Measurements from ENCODE around the gene DLG1. TPM values are rescaled to one million over a fixed set of nuclear protein-coding genes. Genes with fewer than 3 reads are reported as not detected.

Gene DLG1
- total RNA-seq, 4 donors from 2014 or later = 103 to 150 (median 122) TPM

DNA sequence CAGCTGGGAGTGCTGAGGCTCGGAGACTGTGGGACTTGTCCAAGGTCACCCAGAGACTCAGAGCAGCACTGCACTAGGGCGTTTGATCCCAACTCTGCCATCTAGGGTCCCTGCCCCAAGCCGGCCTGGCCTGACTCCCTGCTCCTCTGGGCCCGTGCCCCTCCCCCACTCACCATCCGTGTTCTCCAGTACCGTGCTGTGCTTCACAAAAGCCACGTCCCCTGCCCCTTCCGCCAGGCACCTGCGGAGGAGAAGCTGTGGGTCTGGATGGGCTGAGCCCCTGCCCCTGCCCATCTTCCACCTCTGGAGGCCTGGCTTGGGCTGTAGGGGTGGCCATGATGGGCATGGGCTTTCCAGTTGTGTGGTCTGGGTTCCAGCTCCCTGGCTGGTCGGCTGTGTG is 277.2 kb downstream of the DLG1 start:
- no peak overlapping the region for H3K4me3 ChIP-seq
- H3K36me3 ChIP-seq = no peaks in the 10 kb centered on the region
- TF ChIP-seq, protein P1, sequence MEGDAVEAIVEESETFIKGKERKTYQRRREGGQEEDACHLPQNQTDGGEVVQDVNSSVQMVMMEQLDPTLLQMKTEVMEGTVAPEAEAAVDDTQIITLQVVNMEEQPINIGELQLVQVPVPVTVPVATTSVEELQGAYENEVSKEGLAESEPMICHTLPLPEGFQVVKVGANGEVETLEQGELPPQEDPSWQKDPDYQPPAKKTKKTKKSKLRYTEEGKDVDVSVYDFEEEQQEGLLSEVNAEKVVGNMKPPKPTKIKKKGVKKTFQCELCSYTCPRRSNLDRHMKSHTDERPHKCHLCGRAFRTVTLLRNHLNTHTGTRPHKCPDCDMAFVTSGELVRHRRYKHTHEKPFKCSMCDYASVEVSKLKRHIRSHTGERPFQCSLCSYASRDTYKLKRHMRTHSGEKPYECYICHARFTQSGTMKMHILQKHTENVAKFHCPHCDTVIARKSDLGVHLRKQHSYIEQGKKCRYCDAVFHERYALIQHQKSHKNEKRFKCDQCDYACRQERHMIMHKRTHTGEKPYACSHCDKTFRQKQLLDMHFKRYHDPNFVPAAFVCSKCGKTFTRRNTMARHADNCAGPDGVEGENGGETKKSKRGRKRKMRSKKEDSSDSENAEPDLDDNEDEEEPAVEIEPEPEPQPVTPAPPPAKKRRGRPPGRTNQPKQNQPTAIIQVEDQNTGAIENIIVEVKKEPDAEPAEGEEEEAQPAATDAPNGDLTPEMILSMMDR (IDR thresholded peaks at IDR 0.05) = no peak
- TF ChIP-seq POLR2A (IDR thresholded peaks at IDR 0.05) = no peak
- no peak for DNase-seq
- no peak overlapping the region for H3K27ac ChIP-seq
- H3K27me3 ChIP-seq = peaks cover 0 to 33% (median 0%) of the 10 kb centered on the region in 4 donors
- no peaks in the 10 kb centered on the region for H3K9me3 ChIP-seq
- intact Hi-C loops (cut with DNase I) = no loop called here
- 45 to 80% methylated on average over 1 to 6 of the region's 10 CpGs for WGBS, 2 donors
- peaks cover 0 to 6% (median 0%) of the 10 kb centered on the region in 3 donors for H3K4me1 ChIP-seq

DNA sequence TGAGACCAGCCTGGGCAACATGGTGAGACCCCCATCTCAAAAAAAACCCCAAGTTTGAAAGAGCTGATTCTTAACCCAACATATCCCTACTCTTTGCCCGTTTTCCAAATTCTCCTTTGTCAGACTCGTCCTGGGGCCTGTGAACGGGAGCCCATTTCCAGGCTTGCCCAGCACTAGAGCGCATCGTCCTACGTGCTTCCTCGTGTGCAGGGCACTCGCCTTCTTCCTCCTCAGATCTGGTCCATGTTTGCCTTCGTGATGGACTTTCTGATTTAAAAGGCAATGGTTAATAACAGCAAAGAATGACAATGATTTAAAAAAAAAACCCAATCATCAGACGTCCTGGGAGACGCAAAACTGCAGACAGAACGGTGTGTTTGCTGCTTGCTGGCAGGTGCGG is 278.9 kb downstream of the DLG1 start:
- peaks cover 0 to 6% (median 0%) of the 10 kb centered on the region in 3 donors for H3K4me1 ChIP-seq
- H3K9me3 ChIP-seq = no peaks in the 10 kb centered on the region
- no peaks in the 10 kb centered on the region for H3K36me3 ChIP-seq
- H3K4me3 ChIP-seq = no peak overlapping the region
- 83 to 88% methylated on average over 11 to 13 of the region's 13 CpGs for WGBS, 2 donors
- intact Hi-C loops (cut with DNase I) = no loop called here
- TF ChIP-seq, protein P1 (IDR thresholded peaks at IDR 0.05) = no peak
- TF ChIP-seq POLR2A (IDR thresholded peaks at IDR 0.05) = no peak
- H3K27me3 ChIP-seq = peaks cover 0 to 33% (median 0%) of the 10 kb centered on the region in 4 donors
- H3K27ac ChIP-seq = no peak overlapping the region
- DNase-seq = no peak

DNA sequence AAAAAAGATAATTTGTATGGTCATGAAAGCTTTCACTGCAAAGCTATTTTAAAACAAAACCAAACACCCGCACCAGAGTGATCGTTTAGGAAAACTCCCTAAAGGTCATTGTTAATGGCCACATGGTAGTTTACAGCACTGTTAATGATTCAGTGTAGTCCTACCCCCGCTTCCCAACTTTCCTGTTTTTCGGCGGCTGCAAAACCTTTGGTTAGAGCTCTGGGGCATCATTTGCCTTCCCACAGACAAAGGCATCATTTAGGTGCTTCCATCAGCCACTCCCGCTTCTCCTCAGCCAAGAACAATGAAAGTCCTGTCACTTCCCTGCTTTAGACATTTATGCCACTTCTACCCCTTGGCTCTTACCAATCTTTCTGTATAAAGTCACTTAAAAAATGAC is 279.4 kb downstream of the DLG1 start:
- H3K27me3 ChIP-seq = peaks cover 0 to 28% (median 0%) of the 10 kb centered on the region in 4 donors
- no peak overlapping the region for H3K27ac ChIP-seq
- intact Hi-C loops (cut with DNase I) = no loop called here
- DNase-seq = no peak
- H3K36me3 ChIP-seq = no peaks in the 10 kb centered on the region
- 54 to 60% methylated on average over 6 of the region's 6 CpGs for WGBS, 2 donors
- H3K4me1 ChIP-seq = peaks cover 0 to 6% (median 0%) of the 10 kb centered on the region in 3 donors
- TF ChIP-seq POLR2A (IDR thresholded peaks at IDR 0.05) = no peak
- TF ChIP-seq, protein P1 (IDR thresholded peaks at IDR 0.05) = no peak
- H3K4me3 ChIP-seq = no peak overlapping the region
- no peaks in the 10 kb centered on the region for H3K9me3 ChIP-seq

DNA sequence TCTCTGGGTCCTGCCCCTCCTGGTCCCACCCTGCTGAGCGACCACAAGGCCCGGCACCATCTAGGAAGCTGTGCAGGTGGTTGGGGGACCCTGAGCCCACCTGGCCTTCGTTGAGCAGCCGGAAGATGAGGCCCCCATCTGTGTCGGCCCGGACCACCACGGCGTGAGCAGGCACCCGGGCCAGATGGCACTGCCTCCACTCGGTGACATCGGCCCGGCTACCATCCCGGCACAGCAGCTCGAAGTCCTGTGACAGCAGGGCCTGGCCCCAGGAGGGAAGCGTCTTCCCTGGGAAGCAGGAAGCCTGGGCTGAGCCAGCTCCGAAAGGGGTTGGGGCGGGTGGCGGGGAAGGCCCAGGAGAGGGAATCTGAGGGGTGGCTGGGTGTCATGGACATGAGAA is 281.4 kb downstream of the DLG1 start:
- H3K27me3 ChIP-seq = peaks cover 0 to 8% (median 0%) of the 10 kb centered on the region in 4 donors
- H3K27ac ChIP-seq = no peak overlapping the region
- no peaks in the 10 kb centered on the region for H3K4me1 ChIP-seq
- no peak for DNase-seq
- 94 to 100% methylated on average over 1 to 3 of the region's 18 CpGs for WGBS, 2 donors
- intact Hi-C loops (cut with DNase I) = no loop called here
- no peaks in the 10 kb centered on the region for H3K36me3 ChIP-seq
- TF ChIP-seq, protein P1 (IDR thresholded peaks at IDR 0.05) = no peak
- no peak for TF ChIP-seq POLR2A (IDR thresholded peaks at IDR 0.05)
- no peaks in the 10 kb centered on the region for H3K9me3 ChIP-seq
- no peak overlapping the region for H3K4me3 ChIP-seq

DNA sequence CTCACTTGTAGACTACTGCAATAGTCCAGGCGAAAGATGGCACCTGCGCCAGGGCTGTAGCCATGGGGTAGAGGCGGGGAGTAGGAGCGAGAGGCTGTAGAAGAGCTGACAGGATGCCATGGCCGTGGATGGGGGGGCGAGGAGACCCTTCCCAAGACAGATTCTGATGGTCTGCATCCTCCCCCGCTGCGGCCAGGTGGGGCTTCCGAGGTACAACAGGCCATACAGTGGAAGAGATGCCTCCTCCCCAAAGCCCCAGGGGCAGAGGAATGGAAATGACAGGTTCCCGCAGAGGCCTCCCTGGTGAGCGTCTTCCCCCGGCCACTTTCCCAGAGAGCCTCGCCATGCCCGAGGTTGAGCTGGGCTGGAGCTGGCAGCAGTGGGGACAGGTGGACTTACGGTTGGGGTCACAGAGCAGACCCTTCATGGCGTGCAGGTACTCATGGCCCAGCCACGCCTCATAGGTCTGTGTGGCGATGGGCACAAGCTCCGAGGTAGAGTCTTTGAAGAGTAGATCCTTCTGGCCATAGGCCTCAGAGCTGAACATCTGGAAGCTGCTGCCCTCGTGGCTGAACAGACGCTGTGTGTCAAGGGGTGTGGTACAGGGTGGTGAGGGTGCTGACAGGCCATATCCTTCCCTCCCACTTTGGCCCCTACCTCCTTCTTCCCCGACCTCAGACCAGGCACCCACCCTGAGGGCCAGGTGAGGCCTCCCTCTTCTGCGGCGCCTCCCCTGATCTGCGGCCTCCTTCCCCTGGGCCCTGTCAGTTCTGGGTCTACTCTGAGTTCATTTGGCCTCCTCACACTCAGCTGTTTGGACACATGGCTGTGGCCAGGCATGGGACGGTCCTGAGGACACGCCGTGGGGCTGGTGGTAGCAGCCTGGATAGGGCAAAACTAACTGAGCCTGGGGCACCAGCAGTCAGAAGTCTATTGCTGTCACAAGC is 282.3 kb downstream of the DLG1 start:
- H3K9me3 ChIP-seq = no peaks in the 10 kb centered on the region
- no peak for DNase-seq
- peaks cover 0 to under 1% (median 0%) of the 10 kb centered on the region in 4 donors for H3K27me3 ChIP-seq
- TF ChIP-seq, protein P1 (IDR thresholded peaks at IDR 0.05) = no peak
- TF ChIP-seq POLR2A (IDR thresholded peaks at IDR 0.05) = no peak
- H3K4me3 ChIP-seq = no peak overlapping the region
- 89% methylated on average over 22 of the region's 28 CpGs for WGBS, 2 donors
- H3K4me1 ChIP-seq = no peaks in the 10 kb centered on the region
- H3K36me3 ChIP-seq = no peaks in the 10 kb centered on the region
- no peak overlapping the region for H3K27ac ChIP-seq
- intact Hi-C loops (cut with DNase I) = no loop called here
